ENCODE measurements around the gene WAC.
"Not testable (repeated sequence)": the region's sequence is repeated elsewhere in the genome, so short reads cannot be mapped to it uniquely, and the experiment has no call there.

Gene WAC

DNA sequence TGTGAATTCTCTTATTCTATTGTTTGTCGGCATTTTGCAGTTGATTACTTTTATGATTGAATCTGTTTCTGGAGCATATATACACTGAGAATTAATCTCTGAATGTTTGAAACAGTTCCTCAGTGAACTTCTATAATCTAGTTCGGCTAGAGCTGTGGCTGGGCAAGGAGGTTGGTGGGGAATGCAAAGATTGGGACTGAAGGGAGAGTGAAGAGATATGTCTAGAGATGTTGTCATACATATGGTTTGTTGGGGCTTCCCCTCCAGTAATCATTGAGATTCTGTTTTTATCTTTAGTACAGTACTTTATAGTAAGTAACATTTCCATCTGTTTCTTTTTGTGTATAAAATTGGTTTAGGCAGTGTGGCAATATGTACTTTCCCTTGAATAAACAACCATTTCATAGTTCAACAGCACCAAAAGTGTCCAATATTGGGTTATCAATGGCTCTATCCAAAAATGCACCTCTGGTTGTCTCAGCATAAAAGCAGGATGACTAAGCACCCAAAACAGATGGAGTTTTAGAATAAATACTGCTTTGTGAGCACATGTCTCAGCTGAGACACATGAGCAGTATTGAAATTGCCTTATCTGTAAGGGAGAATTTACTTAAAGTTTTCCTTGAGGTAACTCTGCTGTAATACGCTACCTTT is 36.7 kb downstream of the WAC start:
- DNase-seq (ENCODE audit: low read depth): no peak

DNA sequence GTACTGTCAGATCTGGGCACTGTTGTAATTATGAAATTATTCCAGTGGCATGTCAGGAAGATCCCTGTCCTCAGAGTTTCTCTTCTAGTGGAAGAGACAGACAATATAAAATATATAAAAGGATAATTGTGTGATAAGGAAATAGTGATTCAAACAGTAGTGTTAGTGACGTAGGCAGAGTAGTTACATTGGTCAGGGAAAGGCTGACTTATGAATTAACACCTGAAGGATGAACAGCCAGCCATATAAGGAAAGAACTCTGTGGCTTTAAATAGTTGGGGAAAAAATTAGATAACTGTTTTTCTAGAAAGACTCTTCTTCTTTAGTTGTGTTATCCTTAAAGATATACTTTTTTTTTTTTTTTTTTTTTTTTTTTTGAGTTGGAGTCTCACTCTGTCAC is 37.7 kb downstream of the WAC start:
- no peak for DNase-seq (ENCODE audit: low read depth)

DNA sequence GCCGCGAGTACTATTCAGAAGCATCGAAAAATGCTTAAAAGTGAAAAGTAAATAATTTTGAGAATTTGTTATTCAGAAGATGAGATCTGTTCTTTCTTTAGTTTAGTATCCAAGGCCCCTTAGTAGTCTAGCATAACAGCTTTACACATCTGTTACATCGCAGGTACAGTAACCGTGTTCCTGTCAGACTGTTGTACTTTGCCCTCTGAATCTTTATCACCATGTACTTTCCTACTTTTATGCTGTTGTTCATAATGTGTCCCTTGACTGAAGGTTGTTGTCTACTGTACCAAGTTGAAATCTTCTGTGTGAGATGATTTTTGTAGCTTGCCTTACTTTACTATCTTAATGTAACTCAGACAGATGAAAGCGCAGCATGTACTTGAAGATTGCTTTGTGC is 38.3 kb downstream of the WAC start:
- no peak for DNase-seq (ENCODE audit: low read depth)

DNA sequence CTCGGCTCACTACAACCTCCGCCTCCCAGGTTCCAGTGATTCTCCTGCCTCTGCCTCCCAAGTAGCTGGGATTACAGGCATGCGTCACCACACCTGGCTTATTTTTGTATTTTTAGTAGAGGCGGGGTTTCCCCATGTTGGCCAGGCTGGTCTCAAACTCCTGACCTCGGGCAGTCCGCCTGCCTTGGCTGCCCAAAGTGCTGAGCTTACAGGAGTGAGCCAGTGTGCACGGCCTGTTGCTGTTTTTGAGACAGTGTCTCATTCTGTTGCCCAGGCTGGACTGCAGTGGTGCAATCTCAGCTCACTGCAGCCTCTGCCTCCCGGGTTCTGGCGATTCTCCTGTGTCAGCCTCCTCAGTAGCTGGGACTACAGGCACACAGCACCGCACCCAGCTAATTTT is 41.3 kb downstream of the WAC start:
- DNase-seq (ENCODE audit: low read depth): not testable (repeated sequence)

DNA sequence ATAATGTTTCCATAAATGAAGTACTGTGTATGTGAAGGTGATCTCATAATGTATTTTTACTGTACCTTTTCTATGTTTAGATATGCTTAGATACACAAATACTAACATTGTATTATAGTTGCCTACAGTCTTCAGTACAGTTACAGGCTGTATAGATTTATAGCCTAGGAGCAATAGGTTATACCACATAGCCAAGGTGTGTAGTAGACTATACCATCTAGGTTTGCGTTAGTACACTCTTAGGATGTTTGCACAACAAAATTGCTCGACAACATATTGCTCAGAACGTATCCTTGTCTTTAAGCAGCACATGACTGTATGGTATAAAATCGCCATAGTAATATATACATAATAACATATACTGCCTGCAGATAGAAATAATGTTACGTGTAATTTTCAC is 42.9 kb downstream of the WAC start:
- no peak for DNase-seq (ENCODE audit: low read depth)

DNA sequence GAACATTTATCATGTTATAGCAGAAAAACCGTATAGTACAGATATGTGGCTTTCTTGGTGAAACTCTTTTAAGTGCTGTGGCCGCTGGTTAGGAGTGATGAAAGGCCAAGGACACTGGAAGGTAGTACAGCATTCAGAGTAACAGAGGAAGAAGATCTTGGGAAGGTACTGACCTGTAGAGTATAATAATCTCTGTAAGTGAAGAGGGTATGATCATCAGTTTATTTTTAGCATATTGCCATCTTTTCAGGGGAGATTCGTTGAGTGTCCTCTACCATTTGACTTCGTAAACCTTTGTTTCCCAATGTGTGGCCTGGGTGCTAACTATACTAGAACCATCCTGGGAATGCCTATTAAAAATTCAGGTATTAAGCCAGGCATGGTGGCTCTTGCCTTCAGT is 44.6 kb downstream of the WAC start:
- no peak for DNase-seq (ENCODE audit: low read depth)

DNA sequence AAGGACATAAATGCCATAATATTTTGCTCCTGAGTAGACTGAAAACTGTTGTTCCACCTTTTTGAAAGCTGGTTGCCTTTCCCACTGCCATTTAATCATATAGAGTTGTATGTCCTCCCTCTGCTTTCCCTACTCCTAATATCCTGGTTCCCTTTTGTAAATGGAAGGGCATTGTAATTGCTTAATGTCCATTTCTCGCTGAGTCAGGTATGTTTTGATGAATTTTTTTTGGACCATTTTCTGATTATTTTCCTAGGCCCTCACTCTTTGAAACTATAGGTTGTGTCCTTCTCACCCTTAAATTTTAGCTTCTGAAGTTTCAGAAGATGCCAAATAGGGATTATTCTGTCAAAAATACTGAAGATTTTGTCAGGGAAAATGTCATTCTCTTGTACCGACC is 45.5 kb downstream of the WAC start:
- no peak for DNase-seq (ENCODE audit: low read depth)

DNA sequence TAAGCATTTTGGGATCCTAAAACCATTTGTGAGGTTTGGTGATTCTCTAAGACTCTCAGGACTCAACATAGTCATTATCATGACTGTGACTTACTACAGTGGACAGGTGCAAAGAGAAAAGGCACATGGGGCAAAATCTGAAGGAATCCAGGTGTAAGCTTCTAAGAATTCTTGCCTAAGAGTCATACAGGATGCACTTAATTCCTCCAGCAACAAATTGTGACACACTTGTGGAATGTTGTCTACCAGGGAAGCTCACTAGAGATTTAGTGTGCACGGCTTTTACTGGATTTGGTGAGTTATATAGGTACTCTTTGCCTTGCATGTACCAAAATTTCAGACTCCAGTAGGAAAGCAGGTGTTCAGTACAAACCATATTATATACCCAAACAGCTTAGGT is 47.9 kb downstream of the WAC start:
- no peak for DNase-seq (ENCODE audit: low read depth)

DNA sequence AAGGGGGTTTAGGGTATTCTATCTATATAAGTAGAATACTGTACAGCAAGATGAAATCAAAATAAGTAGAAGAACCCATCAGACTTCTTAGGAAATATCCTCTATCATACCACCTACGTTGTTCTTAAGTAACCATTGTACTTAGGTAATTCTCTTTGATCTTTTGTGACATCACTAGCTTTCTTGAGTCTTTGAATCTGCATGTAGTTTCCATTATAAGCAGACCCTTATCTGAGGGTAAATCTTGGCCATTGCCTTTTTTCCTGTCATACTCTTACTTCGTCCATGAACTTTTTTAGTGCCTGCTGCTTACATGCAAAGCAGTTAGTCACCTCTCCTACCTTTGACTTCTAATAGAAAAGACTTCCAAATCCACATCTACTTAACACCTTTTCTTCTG is 49.0 kb downstream of the WAC start:
- no peak for DNase-seq (ENCODE audit: low read depth)

DNA sequence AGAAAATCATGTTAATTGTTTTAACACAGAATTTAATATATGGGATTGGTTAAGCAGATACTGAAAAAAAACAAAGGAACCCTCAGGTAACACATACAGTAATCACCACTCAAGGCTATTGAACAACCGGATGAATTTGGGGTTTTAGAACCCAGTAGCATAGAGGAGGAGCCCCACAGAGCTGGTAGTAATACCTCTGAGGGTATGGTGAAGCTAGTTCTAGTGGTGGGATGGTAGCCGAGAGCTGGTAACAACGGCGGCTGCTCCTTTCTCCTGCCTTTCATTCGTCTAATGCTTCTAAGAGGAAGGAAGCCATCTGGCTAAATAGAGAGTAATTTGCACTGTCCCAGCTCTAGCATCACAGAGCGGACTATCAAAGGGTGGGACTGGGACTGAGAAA is 52.2 kb downstream of the WAC start:
- no peak for DNase-seq (ENCODE audit: low read depth)

DNA sequence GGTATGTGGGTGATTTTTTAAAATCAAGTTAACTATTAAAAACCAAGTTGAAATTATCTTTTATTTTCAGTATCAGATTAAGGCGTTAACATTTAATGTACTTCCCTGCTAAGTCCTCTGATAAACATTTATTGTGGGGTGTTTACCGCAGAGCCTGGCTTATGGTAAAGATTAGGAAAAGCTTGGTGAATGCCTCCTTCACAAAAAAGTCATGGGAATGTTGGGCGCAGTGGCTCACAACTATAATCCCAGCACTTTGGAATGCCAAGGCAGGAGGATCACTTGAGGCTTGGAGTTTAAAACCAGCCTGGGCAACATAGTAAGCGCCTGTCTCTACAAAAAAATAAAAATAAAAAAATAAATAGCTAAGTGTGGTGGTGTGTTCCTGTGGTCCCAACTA is 53.3 kb downstream of the WAC start:
- no peak for DNase-seq (ENCODE audit: low read depth)

DNA sequence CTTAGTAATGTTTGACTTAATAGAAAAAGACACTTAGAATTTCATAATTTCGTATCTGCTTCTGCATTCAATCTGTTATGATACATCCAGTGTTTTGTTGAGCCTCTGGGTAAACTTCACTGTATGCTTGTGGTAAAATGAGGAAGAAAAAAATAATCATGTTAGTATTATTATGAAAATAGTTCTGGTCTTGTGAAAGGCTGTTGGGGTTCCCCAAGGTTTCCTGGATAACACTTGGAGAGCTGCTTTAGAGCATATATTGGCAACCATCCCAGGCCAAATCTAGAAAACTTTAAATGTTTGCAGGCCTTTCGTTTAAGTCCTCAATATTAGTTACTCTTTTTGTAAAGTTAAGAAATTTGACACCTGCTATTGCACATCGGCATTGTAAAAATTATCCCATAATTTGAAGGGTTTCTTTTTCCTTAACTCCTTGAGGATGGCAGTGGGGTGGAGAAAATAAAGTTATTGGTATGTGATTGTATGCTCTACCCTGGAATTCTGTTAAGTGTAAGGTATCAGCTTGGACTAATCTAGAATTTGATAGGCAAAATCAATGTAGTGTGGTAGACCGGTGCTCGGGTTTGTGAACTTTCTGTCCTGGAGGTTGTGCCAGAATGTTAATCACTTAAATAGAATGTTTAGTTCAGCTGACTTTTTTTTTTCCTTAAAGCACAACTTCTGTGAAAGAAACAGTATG is 54.5 kb downstream of the WAC start:
- no peak for DNase-seq (ENCODE audit: low read depth)

DNA sequence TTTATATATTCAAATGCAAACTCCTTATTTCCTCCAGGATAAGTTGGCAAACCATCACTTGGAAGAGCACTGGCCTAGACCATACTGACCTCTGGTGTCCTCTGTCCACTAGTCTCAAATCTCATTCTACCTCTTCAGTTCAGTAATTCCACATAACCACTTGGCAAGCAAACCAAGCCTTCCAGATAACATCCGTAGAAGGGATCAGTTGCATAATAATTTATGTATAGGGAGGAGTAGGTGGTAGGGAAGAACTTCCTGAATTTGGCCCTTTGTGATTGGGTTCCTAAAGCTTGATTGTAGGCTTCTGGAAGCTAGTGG is 55.0 kb downstream of the WAC start:
- DNase-seq (ENCODE audit: low read depth): no peak

DNA sequence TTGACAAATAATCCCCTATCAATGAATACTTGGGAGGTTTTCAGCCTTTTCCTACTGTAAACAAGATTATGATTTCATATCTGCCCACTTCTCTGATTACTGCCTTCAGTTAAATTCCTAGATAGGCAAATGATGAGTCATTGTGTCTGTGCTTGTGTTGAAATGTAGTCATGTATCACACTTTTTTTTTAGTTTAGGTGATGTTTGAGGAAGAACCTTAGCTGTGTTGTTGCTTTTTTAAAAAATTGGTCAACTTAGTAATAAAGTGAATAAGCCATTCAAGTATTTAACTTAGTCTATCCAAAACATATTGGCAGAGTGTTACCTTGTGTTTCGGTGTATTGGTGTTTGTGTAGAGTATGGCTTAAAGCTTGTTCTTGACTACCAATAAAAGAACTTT is 60.0 kb downstream of the WAC start:
- DNase-seq (ENCODE audit: low read depth): no peak

DNA sequence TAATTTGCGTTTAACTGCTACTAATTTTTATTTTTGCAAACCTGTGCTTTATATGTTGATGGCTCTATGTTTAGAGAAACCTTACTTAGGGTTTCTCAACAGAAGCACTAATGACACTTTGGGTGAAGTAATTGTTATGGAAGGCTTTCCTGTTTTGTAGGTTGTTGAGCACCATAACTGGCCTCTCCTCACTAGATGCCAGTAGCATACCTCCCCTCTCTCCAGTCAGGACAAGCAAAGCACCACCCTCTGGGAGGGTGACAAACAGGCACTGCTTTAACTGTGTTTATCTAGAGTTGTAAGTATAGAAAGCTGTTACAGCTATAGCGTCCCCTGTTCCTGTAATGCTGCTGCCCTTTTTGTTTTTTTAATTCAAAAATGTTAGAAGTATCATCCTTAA is 60.9 kb downstream of the WAC start:
- DNase-seq (ENCODE audit: low read depth): no peak

DNA sequence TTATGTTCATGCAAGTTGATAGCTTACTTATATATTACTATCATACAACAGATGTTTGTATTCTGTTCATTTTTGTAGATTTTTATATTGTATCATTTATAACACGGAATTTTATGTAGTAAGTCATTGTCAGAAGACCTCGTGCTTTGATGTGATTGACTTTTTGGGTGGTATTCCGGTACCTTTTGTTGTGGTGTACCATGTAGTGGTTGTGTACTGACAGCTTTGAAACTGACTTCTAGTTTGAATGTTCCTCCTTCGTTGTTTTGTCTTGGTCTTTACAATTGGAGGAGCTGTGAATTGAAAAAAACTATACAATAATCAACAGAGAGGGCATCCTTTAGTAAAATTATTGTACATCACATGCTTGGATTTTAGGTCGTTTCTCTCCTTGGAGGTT is 61.5 kb downstream of the WAC start:
- no peak for DNase-seq (ENCODE audit: low read depth)

DNA sequence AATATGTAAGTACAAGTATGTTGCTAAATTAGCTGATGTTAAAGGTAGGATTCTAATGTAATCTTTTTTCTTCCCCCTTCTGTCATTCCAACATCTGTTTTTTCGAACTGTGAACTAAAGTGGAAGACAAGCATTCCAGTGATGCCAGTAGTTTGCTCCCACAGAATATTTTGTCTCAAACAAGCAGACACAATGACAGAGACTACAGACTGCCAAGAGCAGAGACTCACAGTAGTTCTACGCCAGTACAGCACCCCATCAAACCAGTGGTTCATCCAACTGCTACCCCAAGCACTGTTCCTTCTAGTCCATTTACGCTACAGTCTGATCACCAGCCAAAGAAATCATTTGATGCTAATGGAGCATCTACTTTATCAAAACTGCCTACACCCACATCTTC is 62.7 kb downstream of the WAC start:
- no peak for DNase-seq (ENCODE audit: low read depth)

DNA sequence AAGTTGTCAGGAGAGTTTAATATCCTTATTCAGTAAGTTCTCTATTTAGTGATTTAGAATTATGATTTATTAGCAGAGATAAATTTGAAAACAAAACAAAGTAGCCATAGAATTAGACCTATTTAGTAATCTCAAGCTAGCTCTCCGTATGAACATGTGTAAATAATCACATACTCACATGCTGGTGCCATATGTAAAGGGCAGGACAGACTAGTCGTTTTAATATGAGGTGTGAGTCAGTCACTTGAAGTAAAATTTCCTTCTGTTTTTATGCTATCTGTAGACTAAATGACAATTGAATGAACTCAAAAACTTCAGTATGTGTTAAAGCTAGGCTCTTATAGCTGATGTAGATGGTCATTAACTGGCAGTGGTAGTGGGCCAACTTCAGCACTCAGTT is 67.1 kb downstream of the WAC start:
- no peak for DNase-seq (ENCODE audit: low read depth)

DNA sequence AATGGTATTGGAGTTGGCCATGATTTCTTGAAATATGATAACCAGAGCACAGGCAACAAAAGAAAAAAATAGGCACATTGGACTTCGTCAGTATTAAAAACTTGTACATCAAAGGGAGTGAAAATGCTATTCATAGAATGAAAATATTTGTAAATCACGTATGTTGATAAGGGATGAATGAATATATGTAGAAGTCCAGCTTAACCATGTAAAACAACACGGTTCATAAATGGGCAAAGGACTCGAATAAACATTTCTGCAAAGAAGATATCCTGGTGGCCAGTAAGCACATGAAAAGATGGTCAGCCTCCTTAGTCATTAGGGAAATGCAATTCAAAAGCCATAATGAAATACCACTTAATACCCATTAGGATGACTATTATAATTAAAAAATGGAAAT is 68.1 kb downstream of the WAC start:
- no peak for DNase-seq (ENCODE audit: low read depth)

DNA sequence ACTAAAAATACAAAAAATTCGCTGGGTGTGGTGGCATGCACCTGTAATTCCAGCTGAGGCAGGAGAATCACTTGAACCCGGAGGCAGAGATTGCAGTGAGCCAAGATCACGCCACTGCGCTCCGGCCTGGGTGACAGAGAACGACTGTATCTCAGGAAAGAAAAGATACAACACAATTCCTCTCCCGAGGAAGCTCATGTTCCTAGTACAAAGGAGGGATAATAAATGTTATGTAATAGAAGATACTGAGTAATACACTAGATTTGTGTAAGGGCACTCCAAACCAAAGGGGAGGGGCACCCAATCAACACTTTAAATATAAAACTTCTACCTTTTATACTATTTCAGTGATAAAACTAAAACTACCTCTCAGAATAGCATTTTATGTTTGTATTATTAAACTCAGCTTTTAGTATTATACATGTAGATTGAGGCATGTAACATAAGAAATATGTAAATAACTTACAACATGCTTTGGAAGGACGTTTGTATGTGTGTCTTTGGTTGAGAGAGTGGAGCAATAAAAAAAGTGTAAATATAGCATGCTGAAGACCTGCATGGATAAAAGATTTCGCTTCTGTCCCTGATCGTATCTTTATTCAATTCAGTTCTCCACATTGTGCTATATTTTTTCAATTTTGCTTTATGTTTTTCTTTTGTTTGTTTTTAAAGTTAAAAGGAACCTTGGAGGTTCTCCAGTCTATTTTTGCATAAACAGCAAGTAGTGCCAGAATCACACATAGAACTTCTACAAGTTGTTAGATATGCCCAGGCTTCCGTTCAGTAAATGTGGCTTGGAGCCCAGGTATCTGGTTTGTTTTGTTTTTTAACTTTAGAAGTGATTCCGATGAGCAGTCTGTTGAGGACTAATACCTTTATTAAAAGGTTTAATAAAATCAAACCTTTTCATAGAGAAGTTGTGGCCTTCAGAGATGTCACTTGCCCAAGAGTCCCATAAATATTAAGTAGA is 71.9 kb downstream of the WAC start:
- no peak for DNase-seq (ENCODE audit: low read depth)

DNA sequence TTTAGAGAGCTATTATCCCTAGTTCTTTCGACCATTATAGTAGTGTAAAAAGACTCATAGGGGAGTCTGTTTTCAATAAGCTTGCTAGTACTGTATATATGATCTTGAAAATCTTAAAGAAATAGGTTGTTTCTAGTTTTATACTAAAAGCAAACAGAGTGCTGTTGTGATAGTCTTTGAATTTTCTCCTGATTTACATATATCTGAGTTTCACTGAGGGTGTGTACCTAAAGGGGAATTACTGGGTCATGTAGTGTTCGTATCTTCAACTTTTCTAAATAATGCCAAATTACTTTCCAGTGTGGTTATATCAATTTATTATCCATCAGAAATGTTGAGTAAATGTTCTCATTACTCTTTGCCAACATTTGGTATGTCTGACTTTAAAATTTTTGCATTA is 73.7 kb downstream of the WAC start:
- no peak for DNase-seq (ENCODE audit: low read depth)

DNA sequence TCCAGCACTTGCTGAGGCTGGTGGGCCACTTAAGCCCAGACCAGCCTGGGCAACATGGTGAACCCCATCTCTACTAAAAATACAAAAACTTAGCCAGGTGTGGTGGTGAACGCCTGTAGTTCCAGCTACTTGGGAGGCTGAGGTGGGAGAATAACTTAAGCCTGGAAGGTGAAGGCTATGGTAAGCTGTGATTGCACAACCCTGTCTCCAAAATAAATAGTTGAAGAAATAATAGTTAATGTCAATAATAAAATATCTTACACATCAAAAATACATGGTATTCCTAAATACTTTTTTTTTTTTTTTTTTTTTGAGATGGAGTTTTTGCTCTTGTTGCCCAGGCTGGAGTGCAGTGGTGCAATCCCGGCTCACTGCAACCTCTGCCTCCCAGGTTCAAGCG is 76.7 kb downstream of the WAC start:
- DNase-seq (ENCODE audit: low read depth): not testable (repeated sequence)

DNA sequence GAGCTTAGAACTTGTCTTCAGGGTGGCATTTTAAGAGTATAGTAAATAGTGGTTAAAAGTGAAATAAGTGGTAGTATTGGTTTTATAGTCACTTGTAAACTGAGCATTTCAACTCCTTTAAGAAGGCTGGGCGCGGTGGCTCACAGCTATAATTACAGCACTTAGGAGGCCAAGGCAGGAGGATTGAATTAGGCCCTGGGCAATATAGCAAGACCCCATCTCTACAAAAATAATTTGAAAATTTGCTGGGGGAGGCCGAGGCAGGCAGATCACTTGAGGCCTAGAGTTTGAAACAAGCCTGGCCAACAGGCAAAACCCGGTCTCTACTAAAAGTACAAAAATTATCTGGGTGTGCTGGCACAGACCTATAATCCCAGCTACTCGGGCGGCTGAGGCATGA is 80.0 kb downstream of the WAC start:
- DNase-seq (ENCODE audit: low read depth): no peak
